HepG2 (cell line): ENCODE measurements around the gene ABHD6. TPM values are rescaled to one million over a fixed set of nuclear protein-coding genes. Genes with fewer than 3 reads are reported as not detected.

Experiments
- ATAC-seq: fragments of 200-7000 bp; cut with Tn5 transposase; 3 replicates; pipeline ENCODE4 v1.9.1; 2020; ENCODE audit warnings: mild to moderate bottlenecking, moderate library complexity
- BruUV-seq: library from RNA; stranded (reverse); fragments of 400-500 nt; replicated peaks from 2 replicates; lab custom pipeline; 2021; lab: Mats Ljungman, UMichigan
- CTCF ChIA-PET: fragments of 300-600 bp; formaldehyde crosslinking; extraction: SDS; loops from one replicate; lab custom pipeline; 2021; ENCODE audit warnings: low total read pairs, inconsistent platforms, low intra/inter-chr PET ratio; lab: Yijun Ruan, JAX
- POLR2A ChIA-PET: fragments of 350-600 bp; sonication (Branson Sonifier 250); formaldehyde crosslinking; loops from one replicate; lab custom pipeline; 2020; ENCODE audit warnings: antibody characterized with exemption, inconsistent platforms; lab: Yijun Ruan, JAX
- DNase-seq: peaks from one replicate; pipeline ENCODE4 v3.0.0-alpha.2; 2015; ENCODE audit warnings: low spot score
- FAIRE-seq: peaks from 3 replicates; lab custom pipeline; 2011; peaks lifted over from hg19 to GRCh38; lab: Jason Lieb, UNC
- H2AFZ ChIP-seq: one replicate; pipeline ENCODE4 v1.6.1; 2011; ENCODE audit warnings: low read length, inconsistent platforms
- H3K27ac ChIP-seq: fragments of 300-600 bp; 3 replicates; pipeline ENCODE4 v1.8.0; 2011; ENCODE audit warnings: mixed run types, mild to moderate bottlenecking, mixed read lengths, low read length, inconsistent platforms; ENCODE audit not compliant: insufficient read depth; ENCODE audit errors: extremely low read length
- H3K27me3 ChIP-seq, 2 experiments: fragments of 200-600 bp in 1 of 2; 2 replicates in 1 of 2; 3 replicates in 1 of 2; pipeline versions ENCODE4 v1.6.0 to v1.8.0; 2011; ENCODE audit warnings: low read length in 2 of 2, mild to moderate bottlenecking in 2 of 2, moderate library complexity in 2 of 2, inconsistent platforms in 1 of 2; ENCODE audit not compliant: insufficient read depth in 2 of 2, control insufficient read depth in 1 of 2
- H3K36me3 ChIP-seq, 2 experiments: fragments of 200-600 bp in 1 of 2; replicated peaks in 1 of 2; 2 replicates in 1 of 2; 3 replicates in 1 of 2; pipeline versions ENCODE4 v1.5.1 to v1.8.0; 2011; ENCODE audit warnings: low read length in 2 of 2, inconsistent platforms in 1 of 2; ENCODE audit not compliant: insufficient read depth in 2 of 2, control insufficient read depth in 1 of 2
- H3K4me1 ChIP-seq: 2 replicates; pipeline ENCODE4 v1.5.1; 2012; ENCODE audit warnings: low read length, inconsistent platforms; ENCODE audit not compliant: insufficient read depth
- H3K4me2 ChIP-seq: 2 replicates; pipeline ENCODE4 v1.6.0; 2011; ENCODE audit warnings: low read depth, low read length, inconsistent platforms
- H3K4me3 ChIP-seq, 3 experiments: fragments of 200-600 bp in 1 of 3; sonication (generic), shearing (Covaris generic) in 1 of 3; replicated peaks in 1 of 3; 2 replicates each; pipeline ENCODE4 v1.5.1; 2011 to 2016; ENCODE audit warnings: low read length in 3 of 3, inconsistent platforms in 2 of 3, low read depth in 2 of 3, mild to moderate bottlenecking in 2 of 3, control low read depth in 1 of 3, mixed read lengths in 1 of 3; ENCODE audit not compliant: insufficient read depth in 1 of 3
- H3K79me2 ChIP-seq: one replicate; pipeline ENCODE4 v1.6.1; 2011; ENCODE audit warnings: low read length, inconsistent platforms; ENCODE audit not compliant: insufficient read depth
- H3K9ac ChIP-seq: 2 replicates; pipeline ENCODE4 v1.6.0; 2011; ENCODE audit warnings: mild to moderate bottlenecking, low read depth, low read length, inconsistent platforms; ENCODE audit not compliant: insufficient read depth
- H3K9me3 ChIP-seq: 2 replicates; pipeline ENCODE4 v1.5.1; 2012; ENCODE audit warnings: mild to moderate bottlenecking, low read length
- H4K20me1 ChIP-seq: 2 replicates; pipeline ENCODE4 v1.6.0; 2011; ENCODE audit warnings: inconsistent platforms, mild to moderate bottlenecking, low read length, moderate library complexity; ENCODE audit not compliant: insufficient read depth
- AHR ChIP-seq: IDR thresholded peaks from 2 replicates; pipeline ENCODE4 v1.6.1; 2018; ENCODE audit warnings: missing genetic modification reagents, missing compliant biosample characterization
- DR1 ChIP-seq: sonication (generic); formaldehyde crosslinking; IDR thresholded peaks from 2 replicates; pipeline ENCODE4 v1.8.0; 2021; ENCODE audit warnings: mild to moderate bottlenecking, missing genetic modification reagents, inconsistent platforms
- ELF3 ChIP-seq: IDR thresholded peaks from 2 replicates; pipeline ENCODE4 v1.6.1; 2016; ENCODE audit warnings: missing genetic modification reagents, missing compliant biosample characterization
- FOXA1 ChIP-seq, 2 experiments: fragments of 450-650 bp in 1 of 2; sonication (generic) in 1 of 2; formaldehyde crosslinking in 1 of 2; IDR thresholded peaks; 2 replicates each; pipeline versions ENCODE4 v1.4.0 to v1.6.1; 2016 to 2020; ENCODE audit warnings: missing genetic modification reagents in 1 of 2
- HDAC6 ChIP-seq: fragments of 200-600 bp; sonication (generic); IDR thresholded peaks from 2 replicates; pipeline ENCODE4 v1.7.0; 2017; ENCODE audit warnings: mild to moderate bottlenecking, antibody characterized with exemption, low read length, low read depth
- SMAD1 ChIP-seq: sonication (generic); formaldehyde crosslinking; IDR thresholded peaks from 2 replicates; pipeline ENCODE4 v1.4.0; 2020; ENCODE audit warnings: missing genetic modification reagents, low read depth, mild to moderate bottlenecking, borderline replicate concordance
- SMAD3 ChIP-seq: sonication (generic); formaldehyde crosslinking; IDR thresholded peaks from 2 replicates; pipeline ENCODE4 v1.4.0; 2020; ENCODE audit warnings: missing genetic modification reagents
- SMAD9 ChIP-seq: sonication (generic); formaldehyde crosslinking; IDR thresholded peaks from 2 replicates; pipeline ENCODE4 v1.5.1; 2020; ENCODE audit warnings: mild to moderate bottlenecking, missing genetic modification reagents
- TAF1 ChIP-seq: sonication (generic); formaldehyde crosslinking; IDR thresholded peaks from 2 replicates; pipeline ENCODE4 v1.4.0; 2020; ENCODE audit warnings: missing genetic modification reagents
- TOE1 ChIP-seq: sonication (generic); formaldehyde crosslinking; IDR thresholded peaks from 2 replicates; pipeline ENCODE4 v1.4.0; 2020; ENCODE audit warnings: mild to moderate bottlenecking, missing genetic modification reagents
- TOPORS ChIP-seq: sonication (generic); formaldehyde crosslinking; IDR thresholded peaks from 2 replicates; pipeline ENCODE4 v1.8.0; 2023; ENCODE audit warnings: mild to moderate bottlenecking, missing genetic modification reagents
- ZFP37 ChIP-seq: sonication (generic); formaldehyde crosslinking; IDR thresholded peaks from 2 replicates; pipeline ENCODE4 v1.4.0; 2020; ENCODE audit warnings: missing genetic modification reagents, borderline replicate concordance
- ZFP82 ChIP-seq: sonication (generic); formaldehyde crosslinking; IDR thresholded peaks from 2 replicates; pipeline ENCODE4 v1.5.1; 2020; ENCODE audit warnings: mild to moderate bottlenecking, missing genetic modification reagents, borderline replicate concordance
- ZNF24 ChIP-seq: fragments of 450-650 bp; IDR thresholded peaks from 2 replicates; pipeline ENCODE4 v1.6.1; 2017; ENCODE audit warnings: antibody characterized with exemption, mild to moderate bottlenecking
- ZNF720 ChIP-seq: sonication (generic); formaldehyde crosslinking; IDR thresholded peaks from 2 replicates; pipeline ENCODE4 v1.4.0; 2020; ENCODE audit warnings: missing genetic modification reagents
- ZNF746 ChIP-seq: sonication (generic); formaldehyde crosslinking; IDR thresholded peaks from 2 replicates; pipeline ENCODE4 v1.8.0; 2022; ENCODE audit warnings: mild to moderate bottlenecking, missing genetic modification reagents
- WGBS: methylation state at CpG from one replicate; pipeline ENCODE4 v1.1.6; 2017; ENCODE audit warnings: low lambda C conversion rate; 5-methylcytosine and 5-hydroxymethylcytosine counted together
- in situ Hi-C: cut with HindIII; loops from 2 replicates; pipeline ENCODE4 v1.10.0; 2017; ENCODE audit warnings: low pct_unique_long_range_greater_than_20kb; ENCODE audit not compliant: extremely low pct_ligation_motif_present
- intact Hi-C: fragments of 100-400 bp; cut with micrococcal nuclease; formaldehyde crosslinking; loops from one replicate; pipeline ENCODE4 v1.10.0; 2022; ENCODE audit not compliant: unreplicated experiment
- polyA plus RNA-seq, 8 experiments: library from polyadenylated mRNA; depleted of rRNA in 3 of 8; stranded (reverse) in 7 of 8; unstranded in 1 of 8; fragments of >200 nt; fragmentation: Illumina TruSeq in 4 of 8; extraction: Trizol in 4 of 8; gene quantifications; 2 replicates each; pipeline versions ENCODE4 v1.2.1 to v1.2.3, GENCODE V29; 2011 to 2016; ENCODE audit warnings: low read depth in 4 of 8, missing spikeins in 1 of 8, mixed read lengths in 1 of 8; ENCODE audit not compliant: insufficient read depth in 1 of 8
- total RNA-seq, 5 experiments: library from RNA; depleted of rRNA; stranded (reverse); fragments of >200 nt; fragmentation: Illumina TruSeq; extraction: Trizol; gene quantifications; 2 replicates each; pipeline ENCODE4 v1.2.3, GENCODE V29; 2016; ENCODE audit warnings: low read depth in 1 of 5
- TF ChIP-seq, protein P1 (sequence below): sonication (generic); formaldehyde crosslinking; IDR thresholded peaks from 2 replicates; pipeline ENCODE4 v1.4.0; 2020; ENCODE audit warnings: missing genetic modification reagents
- TF ChIP-seq, protein P2 (sequence below): sonication (generic); formaldehyde crosslinking; IDR thresholded peaks from 2 replicates; pipeline ENCODE4 v1.8.1; 2023; ENCODE audit warnings: missing genetic modification reagents, inconsistent platforms, borderline replicate concordance
- TF ChIP-seq, protein P3 (sequence below): sonication (generic); formaldehyde crosslinking; IDR thresholded peaks from 2 replicates; pipeline ENCODE4 v1.4.0; 2020; ENCODE audit warnings: low read depth, mild to moderate bottlenecking, missing genetic modification reagents

Gene ABHD6
- total and polyA plus RNA-seq, 2 of the 13 experiments (the other 11 are each of a cell fraction or from before 2014, with no cell fraction given), result 9.0 to 17.2 TPM

DNA sequence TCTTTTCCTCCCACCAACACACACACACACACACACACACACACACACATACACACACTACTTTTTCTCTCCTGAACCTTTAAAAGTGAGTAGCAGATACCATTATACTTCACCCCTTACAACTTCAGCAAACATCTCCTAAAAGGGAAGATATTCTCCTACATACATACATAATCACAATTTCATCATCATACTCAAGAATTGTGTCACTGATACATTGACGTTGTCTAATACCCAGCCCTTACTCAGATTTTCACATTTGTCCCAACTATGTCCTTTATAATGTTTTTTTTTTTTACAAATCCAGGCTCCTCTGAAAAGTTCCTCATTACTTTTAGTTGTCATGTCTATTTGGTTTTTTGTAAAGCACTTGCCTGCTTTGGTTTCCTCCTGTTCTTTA lies 18.5 kb downstream of the ABHD6 start (continued):
- TF ChIP-seq, protein P1, sequence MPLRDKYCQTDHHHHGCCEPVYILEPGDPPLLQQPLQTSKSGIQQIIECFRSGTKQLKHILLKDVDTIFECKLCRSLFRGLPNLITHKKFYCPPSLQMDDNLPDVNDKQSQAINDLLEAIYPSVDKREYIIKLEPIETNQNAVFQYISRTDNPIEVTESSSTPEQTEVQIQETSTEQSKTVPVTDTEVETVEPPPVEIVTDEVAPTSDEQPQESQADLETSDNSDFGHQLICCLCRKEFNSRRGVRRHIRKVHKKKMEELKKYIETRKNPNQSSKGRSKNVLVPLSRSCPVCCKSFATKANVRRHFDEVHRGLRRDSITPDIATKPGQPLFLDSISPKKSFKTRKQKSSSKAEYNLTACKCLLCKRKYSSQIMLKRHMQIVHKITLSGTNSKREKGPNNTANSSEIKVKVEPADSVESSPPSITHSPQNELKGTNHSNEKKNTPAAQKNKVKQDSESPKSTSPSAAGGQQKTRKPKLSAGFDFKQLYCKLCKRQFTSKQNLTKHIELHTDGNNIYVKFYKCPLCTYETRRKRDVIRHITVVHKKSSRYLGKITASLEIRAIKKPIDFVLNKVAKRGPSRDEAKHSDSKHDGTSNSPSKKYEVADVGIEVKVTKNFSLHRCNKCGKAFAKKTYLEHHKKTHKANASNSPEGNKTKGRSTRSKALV (CRISPR knock-in tag), result no peak
- no peak for TF ChIP-seq ELF3 (CRISPR knock-in tag)
- TF ChIP-seq, all 625 proteins: peak for 0

DNA sequence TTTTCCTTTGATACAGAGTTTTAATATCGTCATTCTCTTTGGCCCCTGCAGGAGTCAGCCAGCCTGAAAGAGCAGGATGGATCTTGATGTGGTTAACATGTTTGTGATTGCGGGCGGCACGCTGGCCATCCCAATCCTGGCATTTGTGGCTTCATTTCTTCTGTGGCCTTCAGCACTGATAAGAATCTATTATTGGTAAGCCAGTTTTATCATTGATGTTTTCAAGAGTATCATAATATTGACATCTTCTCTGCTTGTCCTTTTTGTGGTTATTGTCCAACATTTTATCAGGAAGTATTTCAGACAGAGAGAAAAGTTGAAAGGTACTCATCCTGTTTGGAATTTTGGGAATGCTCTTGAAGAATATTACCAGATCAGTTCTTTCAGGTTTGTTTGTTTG lies 18.9 kb downstream of the ABHD6 start:
- intact Hi-C loops (no loop called here), in situ Hi-C loops (no loop called here)
- peaks cover 7% of the 10 kb centered on the region; the same call in 1 of the 2 replicates for H3K4me1 ChIP-seq
- ChIA-PET POLR2A (no interaction called here), CTCF (no interaction called here)
- no peak overlapping the region for H3K4me3 ChIP-seq
- no peak for FAIRE-seq
- no peak overlapping the region for H3K4me2 ChIP-seq
- no peaks in the 10 kb centered on the region for H3K79me2 ChIP-seq
- H3K36me3 ChIP-seq, result peaks cover 4 to 17% of the 10 kb centered on the region in 2 experiments
- H4K20me1 ChIP-seq, result no peaks in the 10 kb centered on the region
- H2AFZ ChIP-seq, result no peak overlapping the region
- H3K27me3 ChIP-seq, result no peaks in the 10 kb centered on the region
- no peak for ATAC-seq
- no peak for DNase-seq
- no TSS peak for BruUV-seq
- no peak overlapping the region for H3K9ac ChIP-seq
- no peaks in the 10 kb centered on the region for H3K9me3 ChIP-seq
- H3K27ac ChIP-seq, result no peak overlapping the region
- 97% methylated on average over 4 of the region's 4 CpGs for WGBS
- no peak for TF ChIP-seq SMAD9 (CRISPR knock-in tag)
- TF ChIP-seq SMAD3 (CRISPR knock-in tag), result no peak
- no peak for TF ChIP-seq TOPORS (CRISPR knock-in tag)
- TF ChIP-seq DR1 (CRISPR knock-in tag), result no peak
- TF ChIP-seq, protein P2, sequence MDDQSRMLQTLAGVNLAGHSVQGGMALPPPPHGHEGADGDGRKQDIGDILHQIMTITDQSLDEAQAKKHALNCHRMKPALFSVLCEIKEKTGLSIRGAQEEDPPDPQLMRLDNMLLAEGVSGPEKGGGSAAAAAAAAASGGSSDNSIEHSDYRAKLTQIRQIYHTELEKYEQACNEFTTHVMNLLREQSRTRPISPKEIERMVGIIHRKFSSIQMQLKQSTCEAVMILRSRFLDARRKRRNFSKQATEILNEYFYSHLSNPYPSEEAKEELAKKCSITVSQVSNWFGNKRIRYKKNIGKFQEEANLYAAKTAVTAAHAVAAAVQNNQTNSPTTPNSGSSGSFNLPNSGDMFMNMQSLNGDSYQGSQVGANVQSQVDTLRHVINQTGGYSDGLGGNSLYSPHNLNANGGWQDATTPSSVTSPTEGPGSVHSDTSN, result no peak
- no peak for TF ChIP-seq HDAC6
- no peak for TF ChIP-seq AHR (CRISPR knock-in tag)
- no peak for TF ChIP-seq TOE1 (CRISPR knock-in tag)
- no peak for TF ChIP-seq ZNF720 (CRISPR knock-in tag)
- TF ChIP-seq FOXA1 (IDR thresholded peaks at IDR 0.05), result no peak
- TF ChIP-seq FOXA1 (CRISPR knock-in tag; IDR thresholded peaks at IDR 0.05), result no peak
- TF ChIP-seq TAF1, result no peak
- no peak for TF ChIP-seq ZFP37 (CRISPR knock-in tag)
- no peak for TF ChIP-seq ZNF24
- TF ChIP-seq ZNF746 (CRISPR knock-in tag), result no peak
- no peak for TF ChIP-seq ZFP82
- no peak for TF ChIP-seq SMAD1
- TF ChIP-seq, protein P3, sequence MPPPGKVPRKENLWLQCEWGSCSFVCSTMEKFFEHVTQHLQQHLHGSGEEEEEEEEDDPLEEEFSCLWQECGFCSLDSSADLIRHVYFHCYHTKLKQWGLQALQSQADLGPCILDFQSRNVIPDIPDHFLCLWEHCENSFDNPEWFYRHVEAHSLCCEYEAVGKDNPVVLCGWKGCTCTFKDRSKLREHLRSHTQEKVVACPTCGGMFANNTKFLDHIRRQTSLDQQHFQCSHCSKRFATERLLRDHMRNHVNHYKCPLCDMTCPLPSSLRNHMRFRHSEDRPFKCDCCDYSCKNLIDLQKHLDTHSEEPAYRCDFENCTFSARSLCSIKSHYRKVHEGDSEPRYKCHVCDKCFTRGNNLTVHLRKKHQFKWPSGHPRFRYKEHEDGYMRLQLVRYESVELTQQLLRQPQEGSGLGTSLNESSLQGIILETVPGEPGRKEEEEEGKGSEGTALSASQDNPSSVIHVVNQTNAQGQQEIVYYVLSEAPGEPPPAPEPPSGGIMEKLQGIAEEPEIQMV (CRISPR knock-in tag), result no peak
